ENCODE results near the gene ULK4.
"Not testable (repeated sequence)": the region's sequence is repeated elsewhere in the genome, so short reads cannot be mapped to it uniquely, and the experiment has no call there.

Gene ULK4

GRCh38 chr3:41580274-41580959, 381.5 kb downstream of the ULK4 start:
- DNase-seq (ENCODE audit: low read depth in 2 of 2, low spot score in 1 of 2): no peak

DNA sequence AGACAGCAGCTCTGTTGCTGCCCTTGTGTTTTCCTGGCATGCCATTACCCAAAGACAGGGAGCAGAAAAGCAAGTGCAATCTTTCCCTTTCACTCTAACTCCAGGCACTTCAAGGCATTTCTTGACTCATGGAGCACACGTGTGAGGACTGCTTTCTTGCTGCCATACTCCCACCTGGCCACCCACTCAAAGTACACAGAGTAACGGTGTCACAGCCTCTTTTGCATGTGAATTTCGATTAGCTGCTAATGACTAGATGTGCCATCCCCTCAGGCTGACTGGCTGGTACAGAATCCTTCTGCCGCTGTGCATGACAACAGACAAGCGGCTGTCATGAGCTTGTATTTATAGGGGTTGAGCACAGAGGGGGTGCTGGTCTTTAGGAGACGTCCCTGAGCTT, 382.0 kb downstream of the ULK4 start:
- no peak for DNase-seq (ENCODE audit: low read depth in 2 of 2, low spot score in 1 of 2)

- no peak for DNase-seq (ENCODE audit: low read depth in 2 of 2, low spot score in 1 of 2)
Observed at GRCh38 chr3:41578798-41579197, 383.1 kb downstream of the ULK4 start.

DNA sequence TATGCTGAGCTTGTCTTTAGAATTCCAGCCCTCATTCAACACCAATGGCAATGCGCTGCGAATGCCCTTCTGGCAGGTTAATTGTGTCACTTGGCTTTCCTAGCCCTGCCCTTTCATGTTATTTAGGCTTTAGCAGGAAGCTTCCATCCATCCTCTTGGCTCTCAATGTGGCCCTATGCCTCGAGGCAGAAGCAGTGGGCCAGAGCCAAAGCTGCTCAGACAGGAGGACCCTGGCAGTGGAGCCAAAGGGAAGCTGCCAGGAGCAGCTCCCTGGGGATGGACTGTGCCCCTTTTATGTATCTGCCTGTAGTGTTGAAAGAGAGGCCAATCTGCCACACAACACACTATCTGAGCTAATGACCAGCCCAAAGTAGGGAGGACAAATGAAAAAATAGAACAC, 386.2 kb downstream of the ULK4 start:
- no peak for DNase-seq (ENCODE audit: low read depth in 2 of 2, low spot score in 1 of 2)

DNA sequence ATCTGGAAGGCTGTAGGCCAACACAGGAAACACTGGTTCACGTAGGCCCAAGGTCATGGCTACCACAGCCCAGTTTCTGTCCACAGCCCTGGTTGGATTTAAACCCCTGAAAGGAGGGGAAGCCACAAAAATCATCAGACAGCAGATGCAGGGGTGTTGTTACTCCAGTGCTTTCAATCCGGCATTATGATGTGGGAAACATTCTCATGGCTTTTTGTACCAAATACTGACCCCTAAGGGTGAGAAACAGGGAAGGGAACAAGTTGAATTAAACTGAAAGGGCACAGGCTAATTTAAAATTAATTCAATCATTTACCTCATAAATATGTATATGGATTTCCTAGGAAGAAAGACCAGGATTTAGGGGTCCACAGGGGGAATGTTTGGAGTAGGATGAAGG, 387.0 kb downstream of the ULK4 start:
- DNase-seq (ENCODE audit: low read depth in 2 of 2, low spot score in 1 of 2): no peak

DNA sequence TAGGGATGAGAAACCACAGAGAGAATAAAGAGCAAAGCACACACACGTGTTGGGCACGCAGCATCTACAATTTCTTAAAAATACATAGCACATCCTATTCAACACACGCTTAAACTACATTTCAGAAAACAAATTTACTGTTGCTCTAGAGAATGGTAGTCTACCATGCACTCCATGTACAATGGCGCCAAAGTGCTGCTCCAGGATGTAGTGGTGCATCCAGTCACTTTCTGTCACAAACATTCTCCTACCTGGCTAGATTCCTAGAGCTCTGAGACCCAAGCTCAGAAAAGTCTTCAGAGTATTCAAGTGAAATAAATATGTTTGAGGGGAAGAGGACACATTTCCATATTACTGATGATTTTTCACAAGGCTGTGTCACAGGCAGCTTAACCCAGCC, 388.3 kb downstream of the ULK4 start:
- DNase-seq (ENCODE audit: low read depth in 2 of 2, low spot score in 1 of 2): no peak

- no peak for DNase-seq (ENCODE audit: low read depth in 2 of 2, low spot score in 1 of 2)
Observed at GRCh38 chr3:41572092-41572491, 389.8 kb downstream of the ULK4 start.

DNA sequence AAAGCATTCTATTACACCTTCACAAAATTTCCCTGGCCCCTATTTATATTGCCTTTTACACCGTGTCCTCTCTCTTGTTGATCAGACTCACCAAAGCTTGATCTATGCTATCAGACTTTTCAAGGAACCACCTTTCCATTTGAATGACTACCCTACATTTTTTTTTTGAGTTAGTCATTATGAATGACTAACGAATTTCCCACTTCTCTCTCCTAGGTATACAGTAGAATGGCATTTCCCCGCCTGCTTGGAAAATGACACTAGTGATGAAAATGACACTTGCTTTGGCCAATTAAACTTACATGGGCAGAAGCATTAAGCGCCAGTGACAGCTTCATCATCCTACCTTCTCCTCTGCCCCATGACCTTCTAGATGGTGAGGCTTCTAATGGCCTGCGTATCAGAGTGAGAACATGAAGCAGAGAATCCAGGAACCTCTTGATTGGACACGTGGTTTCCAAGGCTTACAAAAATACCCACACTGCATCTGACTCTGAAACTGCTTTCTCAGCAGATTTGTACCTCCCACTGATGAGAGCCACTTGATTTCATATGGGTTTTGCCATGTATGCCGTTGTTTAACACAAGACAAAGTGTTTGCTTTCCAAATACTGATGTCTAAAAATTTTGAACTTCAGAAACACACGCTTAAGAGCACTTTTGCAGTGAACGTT, 392.1 kb downstream of the ULK4 start:
- no peak for DNase-seq (ENCODE audit: low read depth in 2 of 2, low spot score in 1 of 2)

- no peak for DNase-seq (ENCODE audit: low read depth in 2 of 2, low spot score in 1 of 2)
Observed at GRCh38 chr3:41565948-41566514, 395.9 kb downstream of the ULK4 start.

GRCh38 chr3:41565003-41565402, 396.9 kb downstream of the ULK4 start:
- DNase-seq (ENCODE audit: low read depth in 2 of 2, low spot score in 1 of 2): no peak

GRCh38 chr3:41556245-41556644, 405.7 kb downstream of the ULK4 start:
- not testable (repeated sequence) for DNase-seq (ENCODE audit: low read depth in 2 of 2, low spot score in 1 of 2)

- DNase-seq (ENCODE audit: low read depth in 2 of 2, low spot score in 1 of 2): no peak
Observed at GRCh38 chr3:41532976-41533375, 428.9 kb downstream of the ULK4 start.

DNA sequence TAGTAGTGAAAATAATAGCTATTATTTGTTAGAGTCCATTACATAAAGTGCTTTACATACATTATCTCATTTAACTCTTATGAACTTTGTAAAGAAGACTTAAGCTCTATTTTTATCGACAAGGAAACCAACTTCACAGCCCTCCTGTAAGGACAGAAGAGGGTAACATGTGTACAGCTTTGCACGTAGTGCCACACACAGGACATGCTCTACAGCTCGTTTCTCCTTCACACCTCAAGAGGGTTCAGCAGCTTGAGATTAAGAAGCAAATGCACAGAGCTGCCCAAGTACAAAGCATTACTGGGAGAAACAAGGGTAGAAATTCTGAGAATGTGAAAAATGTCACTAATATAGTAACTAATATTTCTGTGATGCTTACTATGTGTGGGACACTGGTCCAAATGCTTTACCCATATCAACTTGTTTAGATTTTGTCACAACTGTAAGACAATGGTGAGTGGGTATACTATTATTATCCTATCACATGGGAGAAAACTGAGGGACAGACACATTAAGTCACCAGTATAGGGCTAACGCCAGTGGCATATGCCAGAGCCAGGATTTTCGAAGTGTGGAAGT, 434.8 kb downstream of the ULK4 start:
- no peak for DNase-seq (ENCODE audit: low read depth in 2 of 2, low spot score in 1 of 2)

DNA sequence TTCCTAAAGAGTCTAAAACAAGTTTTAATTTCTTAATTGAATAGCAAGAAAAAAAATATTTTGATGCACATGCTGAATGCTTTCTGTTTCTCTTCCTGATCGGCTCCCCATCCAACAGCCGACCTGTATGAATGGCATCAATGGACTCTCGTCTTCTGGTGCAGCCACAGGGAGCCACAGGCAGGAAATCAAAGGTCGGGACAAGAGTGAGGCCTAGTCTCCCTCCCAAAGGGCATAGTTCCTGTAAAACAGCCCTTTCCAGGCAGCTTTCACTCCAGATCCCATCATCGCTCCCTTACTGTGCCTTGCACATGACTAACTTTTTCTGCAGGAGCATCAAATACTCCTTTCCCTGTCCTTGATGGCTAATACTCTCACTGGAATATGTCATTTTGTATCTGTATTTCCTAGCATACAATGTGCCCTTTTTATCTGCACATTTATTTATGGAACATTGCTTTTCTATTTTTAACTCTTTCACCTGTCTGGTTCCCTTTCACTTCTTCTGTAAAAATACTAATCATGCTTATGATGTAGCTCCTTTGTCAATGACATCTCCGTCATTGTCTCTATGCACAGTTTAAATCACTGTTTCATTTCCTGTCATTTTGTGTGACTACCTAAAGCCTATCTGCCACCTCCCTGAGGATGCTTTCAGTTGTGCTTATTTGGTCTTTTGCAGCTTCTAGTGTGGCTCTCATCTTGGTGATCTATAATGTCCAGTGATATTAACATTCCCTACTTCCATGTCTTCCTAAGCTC, 436.4 kb downstream of the ULK4 start:
- DNase-seq (ENCODE audit: low read depth in 2 of 2, low spot score in 1 of 2): no peak

- DNase-seq (ENCODE audit: low read depth in 2 of 2, low spot score in 1 of 2): no peak
Observed at GRCh38 chr3:41523897-41524296, 438.0 kb downstream of the ULK4 start.

- no peak for DNase-seq (ENCODE audit: low read depth in 2 of 2, low spot score in 1 of 2)
Observed at GRCh38 chr3:41522612-41523011, 439.3 kb downstream of the ULK4 start.

- no peak for DNase-seq (ENCODE audit: low read depth in 2 of 2, low spot score in 1 of 2)
Observed at GRCh38 chr3:41521010-41521655, 440.8 kb downstream of the ULK4 start.

- no peak for DNase-seq (ENCODE audit: low read depth in 2 of 2, low spot score in 1 of 2)
Observed at GRCh38 chr3:41519746-41520145, 442.2 kb downstream of the ULK4 start.

DNA sequence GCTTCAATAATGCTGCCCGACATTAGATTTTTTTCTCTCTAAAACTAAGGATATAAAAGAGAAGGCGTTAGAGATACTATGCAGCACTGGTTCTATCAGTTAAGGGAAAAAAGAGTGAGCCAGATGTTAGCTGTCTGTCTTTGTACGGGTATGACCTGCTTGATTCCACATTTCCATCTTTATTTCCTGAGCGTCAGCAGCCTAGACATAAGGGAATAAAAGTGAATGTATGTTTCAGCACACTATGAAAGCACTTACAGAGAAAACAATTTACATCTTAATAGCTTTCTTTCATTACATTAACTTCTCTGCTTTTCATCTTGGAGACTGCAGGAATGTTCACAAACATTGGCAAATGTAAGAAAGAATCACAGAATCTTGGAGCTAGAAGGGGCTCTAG, 443.3 kb downstream of the ULK4 start:
- DNase-seq (ENCODE audit: low read depth in 2 of 2, low spot score in 1 of 2): no peak

- DNase-seq (ENCODE audit: low read depth in 2 of 2, low spot score in 1 of 2): no peak
Observed at GRCh38 chr3:41508063-41508696, 453.7 kb downstream of the ULK4 start.
